Measurements from ENCODE around the gene CLRN1.
A peak's percentile ranks its signal among the peaks of the same experiment; 100 is the strongest.

Gene CLRN1

DNA sequence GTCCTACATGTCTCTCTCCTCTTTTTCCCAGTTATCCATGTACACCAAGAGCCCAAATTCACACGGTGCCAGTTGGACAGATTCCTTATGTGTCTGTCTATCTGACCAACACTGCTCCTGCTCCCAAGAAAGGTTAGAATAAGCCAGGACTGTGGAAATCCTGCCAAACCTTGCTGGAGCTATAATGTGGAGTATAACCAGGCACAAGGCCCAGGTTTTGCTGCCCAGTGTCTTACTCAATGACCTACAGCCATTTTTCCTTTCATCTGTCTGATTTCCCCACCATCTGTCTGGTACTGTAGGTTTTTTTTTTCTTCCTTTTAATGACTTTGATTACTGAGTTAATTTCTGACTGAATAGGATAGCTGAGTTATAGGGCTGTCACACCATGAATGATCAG lies 40.8 kb downstream of the CLRN1 start:
- TF ChIP-seq, protein P1, sequence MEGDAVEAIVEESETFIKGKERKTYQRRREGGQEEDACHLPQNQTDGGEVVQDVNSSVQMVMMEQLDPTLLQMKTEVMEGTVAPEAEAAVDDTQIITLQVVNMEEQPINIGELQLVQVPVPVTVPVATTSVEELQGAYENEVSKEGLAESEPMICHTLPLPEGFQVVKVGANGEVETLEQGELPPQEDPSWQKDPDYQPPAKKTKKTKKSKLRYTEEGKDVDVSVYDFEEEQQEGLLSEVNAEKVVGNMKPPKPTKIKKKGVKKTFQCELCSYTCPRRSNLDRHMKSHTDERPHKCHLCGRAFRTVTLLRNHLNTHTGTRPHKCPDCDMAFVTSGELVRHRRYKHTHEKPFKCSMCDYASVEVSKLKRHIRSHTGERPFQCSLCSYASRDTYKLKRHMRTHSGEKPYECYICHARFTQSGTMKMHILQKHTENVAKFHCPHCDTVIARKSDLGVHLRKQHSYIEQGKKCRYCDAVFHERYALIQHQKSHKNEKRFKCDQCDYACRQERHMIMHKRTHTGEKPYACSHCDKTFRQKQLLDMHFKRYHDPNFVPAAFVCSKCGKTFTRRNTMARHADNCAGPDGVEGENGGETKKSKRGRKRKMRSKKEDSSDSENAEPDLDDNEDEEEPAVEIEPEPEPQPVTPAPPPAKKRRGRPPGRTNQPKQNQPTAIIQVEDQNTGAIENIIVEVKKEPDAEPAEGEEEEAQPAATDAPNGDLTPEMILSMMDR (IDR thresholded peaks at IDR 0.05): no peak

DNA sequence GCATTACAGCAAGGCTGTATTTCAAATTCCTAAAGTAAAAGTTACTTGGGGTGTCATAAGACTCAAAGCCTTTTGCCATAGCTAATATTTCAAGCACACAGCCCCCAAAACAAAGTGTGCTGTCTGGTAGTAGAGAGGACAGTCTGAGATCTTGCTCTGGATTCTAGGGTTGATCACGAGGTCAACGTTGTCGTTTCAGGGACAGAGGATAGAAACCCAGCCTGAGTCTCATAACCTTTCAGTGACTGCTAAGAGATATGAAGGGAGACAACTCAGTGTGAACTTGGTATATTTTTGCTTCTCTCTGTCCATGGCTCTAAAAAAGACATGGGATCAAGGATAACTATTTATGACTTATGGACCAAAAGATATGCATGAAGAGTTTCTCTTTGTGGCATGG lies 41.7 kb downstream of the CLRN1 start:
- TF ChIP-seq, protein P1 (IDR thresholded peaks at IDR 0.05): no peak

DNA sequence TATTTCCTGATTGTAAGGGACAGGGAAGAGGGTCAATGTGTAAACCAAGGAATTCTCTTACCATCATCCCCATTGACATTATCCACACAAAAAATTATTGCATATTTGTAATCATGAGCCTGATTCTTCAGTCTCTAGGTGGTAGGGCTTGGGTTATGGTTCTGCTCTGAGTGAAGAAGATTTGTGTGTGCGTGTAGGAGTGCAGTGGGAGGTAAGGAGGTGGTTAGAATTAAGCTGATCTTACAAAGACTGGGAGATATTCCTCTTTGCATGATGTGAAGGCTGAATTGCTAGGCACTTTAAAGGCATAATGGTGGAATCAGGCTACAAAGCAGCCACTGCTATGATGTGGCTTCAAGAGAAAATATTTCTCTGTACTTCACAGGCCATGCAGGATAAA lies 44.3 kb downstream of the CLRN1 start:
- TF ChIP-seq, protein P1 (IDR thresholded peaks at IDR 0.05): no peak

DNA sequence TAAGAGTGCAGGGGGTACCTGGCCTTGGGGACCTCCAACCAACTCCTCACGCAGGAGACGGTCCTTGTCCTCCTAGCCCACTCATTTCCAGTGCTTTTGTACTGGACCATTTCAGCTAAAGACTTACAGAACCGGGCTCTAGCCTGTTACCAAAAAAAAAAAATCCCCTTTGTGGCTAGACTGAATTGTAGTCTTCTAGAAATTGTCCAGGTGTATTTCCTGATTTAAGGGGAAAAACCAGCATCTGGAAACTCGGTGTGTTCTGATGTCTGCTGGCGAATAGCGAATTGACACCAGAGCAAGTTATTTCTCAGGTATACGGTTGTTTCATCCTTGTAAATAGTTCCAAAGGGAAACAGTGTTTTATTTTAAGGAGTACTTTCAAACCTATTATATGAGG lies 46.2 kb downstream of the CLRN1 start:
- TF ChIP-seq, protein P1 (IDR thresholded peaks at IDR 0.05): no peak

DNA sequence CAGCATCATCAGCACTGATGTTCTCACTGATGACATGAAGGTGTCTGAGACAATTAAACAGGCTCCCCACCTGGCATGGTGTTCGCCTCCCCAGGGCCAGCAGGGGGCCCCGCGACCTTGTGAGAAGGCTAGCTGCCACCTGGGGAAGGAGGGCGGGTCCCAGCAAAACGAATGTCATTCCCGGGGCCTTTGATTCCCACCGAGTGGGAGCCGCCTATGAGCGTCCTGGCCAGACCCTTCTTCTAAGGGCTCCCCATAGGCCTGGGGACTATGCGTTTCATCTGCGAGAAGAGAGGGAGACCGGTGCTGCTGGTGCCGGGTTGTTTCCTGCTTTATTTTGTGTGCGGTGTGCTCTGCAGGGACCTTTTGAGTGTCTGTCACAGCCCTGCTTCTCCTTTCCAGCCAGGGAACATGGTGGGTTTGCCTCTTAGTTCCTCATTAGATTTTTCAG lies 46.8 kb downstream of the CLRN1 start:
- TF ChIP-seq, protein P1 (IDR thresholded peaks at IDR 0.05): peak; percentile 75

DNA sequence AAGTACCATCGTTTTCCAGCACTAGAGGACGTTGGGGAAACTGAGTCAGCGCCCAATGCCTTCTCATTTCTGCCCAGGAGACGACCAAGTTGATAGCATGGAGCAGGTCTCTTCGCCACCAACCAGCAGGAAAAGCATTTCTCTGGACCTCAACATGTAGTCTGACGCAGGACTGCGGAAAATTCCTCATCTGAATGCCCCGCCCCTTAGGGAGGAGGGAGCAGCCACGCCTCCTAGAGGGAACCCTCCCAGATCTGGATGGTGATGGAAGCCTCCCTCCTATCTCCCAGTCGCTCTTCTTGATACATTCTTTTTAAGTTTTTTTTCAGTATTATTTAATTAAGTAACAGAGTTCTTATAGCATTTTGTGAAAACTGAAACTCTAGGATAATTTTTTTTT lies 49.9 kb downstream of the CLRN1 start:
- TF ChIP-seq, protein P1 (IDR thresholded peaks at IDR 0.05): no peak

DNA sequence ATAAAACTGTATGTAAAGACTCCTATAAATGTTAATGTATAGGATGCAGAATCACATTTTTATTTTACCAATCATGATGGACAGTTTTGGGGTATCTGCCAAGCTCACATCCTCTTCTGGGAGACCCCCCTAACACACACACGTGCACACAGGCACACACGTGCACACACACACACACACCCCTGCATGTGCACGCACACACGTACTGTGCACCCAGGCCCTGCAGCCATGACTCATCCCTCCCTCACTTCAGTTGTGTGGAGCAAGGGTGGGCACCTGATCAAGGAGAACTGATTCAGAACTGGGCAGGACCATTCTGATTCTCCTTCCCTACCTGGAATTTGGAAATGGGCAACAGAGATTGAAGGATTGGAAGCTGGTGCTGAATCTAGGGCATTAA lies 51.3 kb downstream of the CLRN1 start:
- TF ChIP-seq, protein P1 (IDR thresholded peaks at IDR 0.05): no peak

DNA sequence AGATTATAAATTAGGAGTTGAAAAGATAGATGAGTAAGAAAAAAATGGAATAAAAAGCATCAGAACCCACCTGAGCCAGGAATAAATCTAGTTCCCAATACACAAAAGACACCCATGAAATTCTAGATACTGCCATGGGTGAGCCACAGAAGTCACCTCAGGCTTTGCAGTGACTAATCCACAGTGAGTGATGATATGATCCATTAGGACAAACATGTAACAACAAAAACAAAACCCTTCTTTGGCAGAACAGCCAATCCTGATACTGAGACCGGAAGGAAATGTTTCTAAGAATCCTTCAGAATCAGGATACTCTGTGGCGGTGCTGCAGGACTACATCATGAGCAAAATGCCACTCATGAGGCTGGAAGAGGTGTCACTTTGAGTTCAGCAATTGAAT lies 52.3 kb downstream of the CLRN1 start:
- TF ChIP-seq, protein P1 (IDR thresholded peaks at IDR 0.05): no peak

All from LNCAP (cell line).